Neutrophil (primary cell): ENCODE results near the gene EIF4EBP3.
A peak's percentile ranks its signal among the peaks of the same experiment; 100 is the strongest.

Experiments
- H3K27ac ChIP-seq: fragments of 200-600 bp; sonication (generic); 2 replicates; pipeline ENCODE4 v1.5.1; 2016; ENCODE audit warnings: mild to moderate bottlenecking, moderate library complexity
- H3K27me3 ChIP-seq: fragments of 200-600 bp; sonication (generic); 2 replicates; pipeline ENCODE4 v1.6.0; 2016; ENCODE audit warnings: mild to moderate bottlenecking
- H3K36me3 ChIP-seq: fragments of 200-600 bp; sonication (generic); 2 replicates; pipeline ENCODE4 v1.5.1; 2017
- H3K4me1 ChIP-seq, 2 experiments: fragments of 200-600 bp in 1 of 2; sonication (generic) in 1 of 2; 1 replicate in 1 of 2; 2 replicates in 1 of 2; pipeline versions ENCODE4 v1.5.1 to v1.6.1; 2013 to 2016; ENCODE audit warnings: low read depth in 1 of 2, low read length in 1 of 2, mild to moderate bottlenecking in 1 of 2, moderate library complexity in 1 of 2; ENCODE audit not compliant: control insufficient read depth in 1 of 2, insufficient read depth in 1 of 2
- H3K4me3 ChIP-seq, 2 experiments: fragments of 200-600 bp in 1 of 2; sonication (generic) in 1 of 2; 1 replicate in 1 of 2; 2 replicates in 1 of 2; pipeline ENCODE4 v1.5.1; 2013 to 2016; ENCODE audit warnings: low read depth in 1 of 2, low read length in 1 of 2, mild to moderate bottlenecking in 1 of 2, moderate library complexity in 1 of 2
- H3K9me3 ChIP-seq: fragments of 200-600 bp; sonication (generic); 2 replicates; pipeline ENCODE4 v1.5.1; 2016
- CTCF ChIP-seq: fragments of 200-600 bp; sonication (generic); IDR thresholded peaks from 2 replicates; pipeline ENCODE4 v1.5.1; 2016; ENCODE audit warnings: antibody characterized with exemption

The EIF4EBP3 gene

GRCh38 chr5:140595538-140596300, 48.3 kb downstream of the EIF4EBP3 start:
- Histone ChIP-seq H3K27me3 (no peaks in the 10 kb centered on the region), H3K27ac (peak overlapping the region; percentile 93), H3K4me1 (peaks cover 61 to 64% of the 10 kb centered on the region in 2 experiments), H3K4me3 (peak overlapping the region; percentile 39 to 40), H3K36me3 (no peaks in the 10 kb centered on the region), H3K9me3 (no peaks in the 10 kb centered on the region)
- peak; percentile 14 for TF ChIP-seq CTCF

GRCh38 chr5:140596321-140596741, 48.9 kb downstream of the EIF4EBP3 start:
- peaks cover 60 to 64% of the 10 kb centered on the region in 2 experiments for H3K4me1 ChIP-seq
- H3K4me3 ChIP-seq, result peak overlapping the region; percentile 39 to 40
- no peak for TF ChIP-seq CTCF

GRCh38 chr5:140598836-140599235, 51.4 kb downstream of the EIF4EBP3 start:
- H3K36me3 ChIP-seq, result no peaks in the 10 kb centered on the region
- H3K27me3 ChIP-seq, result no peaks in the 10 kb centered on the region
- H3K27ac ChIP-seq, result no peak overlapping the region
- H3K9me3 ChIP-seq, result no peaks in the 10 kb centered on the region
- no peak overlapping the region for H3K4me3 ChIP-seq
- TF ChIP-seq CTCF, result no peak
- peaks cover 64 to 71% of the 10 kb centered on the region in 2 experiments for H3K4me1 ChIP-seq

More at GRCh38 chr5:140596321-140596741, 48.9 kb downstream of the EIF4EBP3 start:
- Histone ChIP-seq H3K27me3 (no peaks in the 10 kb centered on the region), H3K9me3 (no peaks in the 10 kb centered on the region), H3K27ac (peak overlapping the region; percentile 93), H3K36me3 (no peaks in the 10 kb centered on the region)
